ENCODE results near the gene APLP2. TPM values are rescaled to one million over a fixed set of nuclear protein-coding genes. Genes with fewer than 3 reads are reported as not detected.
A peak's percentile ranks its signal among the peaks of the same experiment; 100 is the strongest.

APLP2 gene
- total RNA-seq, 1 experiment from 2014 or later: 210 TPM

DNA sequence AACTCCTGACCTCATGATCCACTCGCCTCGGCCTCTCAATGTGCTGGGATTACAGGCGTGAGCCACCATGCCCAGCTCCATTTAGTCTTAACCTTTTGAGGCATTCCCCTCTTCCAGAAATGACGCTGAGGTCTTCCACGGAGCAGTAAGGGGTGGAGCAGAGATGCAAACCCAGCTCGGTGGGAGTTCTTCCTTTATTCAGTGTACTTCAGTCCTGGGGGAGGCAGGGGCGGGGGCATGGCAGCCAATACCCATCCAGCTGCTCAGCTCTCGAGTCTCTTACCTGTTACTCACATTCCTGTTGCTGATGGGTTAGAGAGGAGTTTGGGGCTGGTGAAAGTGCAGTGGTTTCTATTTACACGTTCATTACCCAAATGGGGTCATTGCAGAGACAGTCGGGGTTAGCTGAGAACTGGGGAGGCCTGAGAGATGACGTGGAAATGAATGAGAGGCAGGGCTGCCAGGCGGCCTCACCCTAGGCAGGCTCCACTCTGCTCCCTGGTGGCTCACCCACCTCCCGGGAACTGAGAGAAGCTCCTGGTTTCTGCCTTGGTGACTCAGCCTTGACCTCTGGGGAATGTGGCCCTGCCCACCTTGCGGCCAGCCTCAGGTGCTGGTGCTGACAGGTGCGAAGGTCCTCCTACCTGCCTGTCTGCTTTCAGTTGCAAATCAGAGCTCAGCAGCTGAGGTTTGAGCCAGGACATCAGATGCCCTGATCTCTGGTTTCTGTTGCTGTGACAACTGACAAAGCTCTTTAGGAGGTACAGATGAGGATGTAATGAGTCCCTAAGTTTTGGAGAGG, 76.5 kb downstream of the APLP2 start:
- no TSS peak for BruUV-seq (replicated peaks)
- Histone ChIP-seq H3K27me3 (ENCODE audit: insufficient read depth, low read length) (no peaks in the 10 kb centered on the region), H3K79me2 (ENCODE audit: insufficient read depth, low read length) (no peaks in the 10 kb centered on the region), H2AFZ (ENCODE audit: low read depth, low read length, poor library complexity, severe bottlenecking) (no peak overlapping the region), H3K4me3 (replicated peaks in 1 of 2; ENCODE audit: low read depth in 1 of 2, low read length in 2 of 2) (peak overlapping the region in 1 of 2 experiments; percentile 26; a peak in 2 of 4 replicates), H3K36me3 (ENCODE audit: control insufficient read depth in 1 of 2, insufficient read depth in 2 of 2, low read length in 2 of 2) (peaks cover 5 to 20% of the 10 kb centered on the region in 2 experiments; a peak in 2 of 4 replicates), H3K4me2 (ENCODE audit: low read length) (peak overlapping the region; percentile 69), H3K9me2 (ENCODE audit: insufficient read depth) (no peaks in the 10 kb centered on the region), H3K4me1 (ENCODE audit: control insufficient read depth in 1 of 2, insufficient read depth in 2 of 2, low read length in 2 of 2) (peaks cover 31 to 41% of the 10 kb centered on the region in 2 experiments), H3K9me3 (ENCODE audit: control insufficient read depth in 1 of 2, insufficient read depth in 1 of 2, low read depth in 1 of 2, low read length in 2 of 2) (no peaks in the 10 kb centered on the region), H3K27ac (ENCODE audit: low read depth, low read length) (peak overlapping the region; percentile 63), H3K9ac (ENCODE audit: low read length) (peak overlapping the region; percentile 30), H4K20me1 (ENCODE audit: insufficient read depth) (peaks cover 6% of the 10 kb centered on the region; the same call in 1 of the 2 replicates)
- POLR2A ChIA-PET: interaction anchor here (1.1 kb wide), 3 partner anchors 8 to 144 kb away, joined by 3 to 5 read pairs (median 4); partner anchors contain the start of gene PRDM10
- CTCF ChIA-PET: interaction anchor here (0.6 to 3.1 kb wide), 15 partner anchors 10 to 361 kb away, joined by 3 to 30 read pairs (median 3); no protein-coding TSS in a partner anchor
- intact Hi-C loops (cut with micrococcal nuclease): loop anchor here (1.0 kb wide), 1 partner anchor 223 kb away; no protein-coding TSS in a partner anchor
- TF ChIP-seq SP1 (IDR thresholded peaks at IDR 0.05; ENCODE audit: low read depth) (peak; percentile 92), ATF3 (IDR thresholded peaks at IDR 0.05) (no peak), CEBPB (IDR thresholded peaks at IDR 0.05; ENCODE audit: low read depth) (peak; percentile 50; the same call in 1 of the 2 replicates), RAD21 (IDR thresholded peaks at IDR 0.05; ENCODE audit: low read depth) (peak; percentile 70), SRF (IDR thresholded peaks at IDR 0.05; ENCODE audit: low read depth) (no peak), ZFX (IDR thresholded peaks at IDR 0.05) (no peak), ZNF274 (IDR thresholded peaks at IDR 0.05; ENCODE audit: low read depth, low read length) (no peak), POLR2AphosphoS5 (IDR thresholded peaks at IDR 0.05; ENCODE audit: low read depth, low read length) (peak; percentile 67), POLR2A (IDR thresholded peaks at IDR 0.05; ENCODE audit: borderline replicate concordance, extremely low read depth, insufficient read depth, insufficient read length) (no peak), ZBTB33 (IDR thresholded peaks at IDR 0.05; ENCODE audit: extremely low read depth, insufficient replicate concordance, low read length) (peak; percentile 38), SIN3A (IDR thresholded peaks at IDR 0.05; ENCODE audit: low read depth) (peak; percentile 96), FOSL1 (IDR thresholded peaks at IDR 0.05; ENCODE audit: low read depth) (peak; percentile 93), CBX3 (IDR thresholded peaks at IDR 0.05; ENCODE audit: low read depth) (peak; percentile 77; the same call in 1 of the 2 replicates), MAX (IDR thresholded peaks at IDR 0.05) (peak; percentile 98), EZH2 (IDR thresholded peaks at IDR 0.05) (no peak), TCF7L2 (IDR thresholded peaks at IDR 0.05; ENCODE audit: borderline replicate concordance, extremely low read depth, insufficient read depth, insufficient read length) (no peak), YY1 (IDR thresholded peaks at IDR 0.05; ENCODE audit: extremely low read depth, insufficient replicate concordance, low read depth, low read length) (peak; percentile 66), JUND (IDR thresholded peaks at IDR 0.05) (peak; percentile 93), EGR1 (IDR thresholded peaks at IDR 0.05; ENCODE audit: low read depth) (no peak)
- TF ChIP-seq, protein P1, sequence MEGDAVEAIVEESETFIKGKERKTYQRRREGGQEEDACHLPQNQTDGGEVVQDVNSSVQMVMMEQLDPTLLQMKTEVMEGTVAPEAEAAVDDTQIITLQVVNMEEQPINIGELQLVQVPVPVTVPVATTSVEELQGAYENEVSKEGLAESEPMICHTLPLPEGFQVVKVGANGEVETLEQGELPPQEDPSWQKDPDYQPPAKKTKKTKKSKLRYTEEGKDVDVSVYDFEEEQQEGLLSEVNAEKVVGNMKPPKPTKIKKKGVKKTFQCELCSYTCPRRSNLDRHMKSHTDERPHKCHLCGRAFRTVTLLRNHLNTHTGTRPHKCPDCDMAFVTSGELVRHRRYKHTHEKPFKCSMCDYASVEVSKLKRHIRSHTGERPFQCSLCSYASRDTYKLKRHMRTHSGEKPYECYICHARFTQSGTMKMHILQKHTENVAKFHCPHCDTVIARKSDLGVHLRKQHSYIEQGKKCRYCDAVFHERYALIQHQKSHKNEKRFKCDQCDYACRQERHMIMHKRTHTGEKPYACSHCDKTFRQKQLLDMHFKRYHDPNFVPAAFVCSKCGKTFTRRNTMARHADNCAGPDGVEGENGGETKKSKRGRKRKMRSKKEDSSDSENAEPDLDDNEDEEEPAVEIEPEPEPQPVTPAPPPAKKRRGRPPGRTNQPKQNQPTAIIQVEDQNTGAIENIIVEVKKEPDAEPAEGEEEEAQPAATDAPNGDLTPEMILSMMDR (IDR thresholded peaks at IDR 0.05 in 2 of 3, conservative IDR thresholded peaks at IDR 0.05 in 1 of 3; ENCODE audit: borderline replicate concordance in 1 of 3, insufficient read depth in 1 of 3, low read depth in 2 of 3, low read length in 2 of 3): peak; percentile 50 to 66 (median 61)
- DNase-seq (ENCODE audit: low read depth, low spot score) (peak; percentile 87), ATAC-seq (peak; percentile 93)
- RAD21 ChIA-PET (ENCODE audit: low non-redundant PET in 1 of 2, low total read pairs in 2 of 2, uncharacterized antibody in 2 of 2, unreplicated experiment in 2 of 2): interaction anchor here (0.6 to 1.5 kb wide), 5 partner anchors 11 to 223 kb away, joined by 3 to 7 read pairs (median 4); no protein-coding TSS in a partner anchor
